Measurements from ENCODE around the gene NSD1. TPM values are rescaled to one million over a fixed set of nuclear protein-coding genes. Genes with fewer than 3 reads are reported as not detected.
A peak's percentile ranks its signal among the peaks of the same experiment; 100 is the strongest.

The NSD1 gene
- total RNA-seq, 4 donors from 2014 or later, result 24.0 to 39.5 (median 32.2) TPM

DNA sequence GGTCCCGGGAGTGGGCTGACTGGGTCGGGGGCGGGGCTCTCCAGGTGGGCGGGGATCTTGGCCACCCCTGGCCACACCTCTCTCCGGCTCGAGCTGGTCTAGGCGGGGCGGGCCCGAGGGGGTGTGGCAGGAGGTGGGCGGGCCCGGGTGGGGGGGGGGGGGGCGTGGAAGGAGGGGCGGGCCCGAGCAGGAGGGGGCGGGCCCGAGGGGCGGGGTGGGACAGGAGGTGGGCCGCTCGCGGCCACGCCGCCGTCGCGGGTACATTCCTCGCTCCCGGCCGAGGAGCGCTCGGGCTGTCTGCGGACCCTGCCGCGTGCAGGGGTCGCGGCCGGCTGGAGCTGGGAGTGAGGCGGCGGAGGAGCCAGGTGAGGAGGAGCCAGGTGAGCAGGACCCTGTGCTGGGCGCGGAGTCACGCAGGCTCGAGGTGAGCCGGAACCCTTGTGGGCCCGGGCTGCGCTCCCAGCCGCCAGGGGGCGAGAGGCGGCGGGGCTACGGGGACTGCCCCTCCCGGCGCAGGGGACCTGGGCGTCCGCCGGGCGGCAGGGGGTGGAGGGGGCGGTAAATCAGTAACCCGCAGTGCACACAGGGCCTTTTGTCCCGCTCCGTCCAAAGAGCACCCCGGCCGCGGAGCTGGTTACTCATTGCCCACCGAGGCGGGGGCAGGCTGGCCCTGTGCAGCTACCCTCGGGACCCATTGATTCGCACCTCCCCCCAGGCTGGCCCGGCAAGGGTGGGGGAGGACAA is 46.7 kb upstream of the NSD1 start, which contains the start of gene FGFR4:
TSS of gene FGFR4 (plus strand) at position 262 of the 744 bp plus-strand sequence. CDS start 2,688 bp downstream, outside the sequence.
- Histone ChIP-seq H3K4me1 (peaks cover 8 to 47% (median 10%) of the 10 kb centered on the region in 3 donors), H3K27ac (peak within 1 kb of the TSS; percentile 9 to 68 (median 41)), H3K27me3 (peaks cover 0 to 37% (median 0%) of the 10 kb centered on the region in 4 donors), H3K9me3 (no peaks in the 10 kb centered on the region), H3K36me3 (no peaks in the 10 kb centered on the region), H3K4me3 (peak within 1 kb of the TSS; percentile 38 to 75 (median 48))
- intact Hi-C loops (cut with DNase I), result no loop called here
- no peak for TF ChIP-seq POLR2A (IDR thresholded peaks at IDR 0.05)
- peak; percentile 31 to 78 (median 60) for TF ChIP-seq CTCF (IDR thresholded peaks at IDR 0.05)
- 0% methylated on average over 7 of the region's 68 CpGs; no CpG with 5 or more reads in 1 of the 2 donors for WGBS, 2 donors
- peak; percentile 30 for DNase-seq

DNA sequence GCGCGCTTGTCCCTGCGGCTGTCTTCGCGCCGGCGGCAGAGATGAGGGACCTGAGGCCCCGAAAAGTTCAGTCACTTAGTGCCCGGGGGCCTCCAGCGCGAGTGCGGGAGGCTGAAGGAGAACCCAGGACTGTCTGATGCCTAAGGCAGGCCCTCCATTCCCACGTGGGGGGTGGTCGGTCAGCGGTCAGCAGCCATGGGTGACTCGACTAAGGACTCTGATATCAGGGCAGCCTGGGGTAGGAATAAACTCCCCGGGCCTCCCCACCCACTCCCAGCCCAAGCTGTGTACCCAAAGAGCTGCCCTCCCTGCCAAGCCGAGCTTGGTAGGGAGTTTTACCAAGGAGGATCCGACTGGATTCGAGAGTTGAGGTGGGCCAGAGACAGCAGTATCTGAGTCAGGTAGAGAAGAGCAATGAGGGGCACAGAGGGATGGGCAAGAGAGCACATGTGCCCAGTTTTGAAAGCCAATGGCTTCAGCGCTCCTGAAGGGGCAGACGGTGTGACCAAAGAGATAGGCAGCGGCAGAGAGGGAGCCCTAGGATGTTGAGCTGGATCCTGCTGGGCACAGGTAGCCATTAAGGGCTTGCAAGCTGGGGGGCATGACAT is 46.1 kb upstream of the NSD1 start:
- peak overlapping the region in 2 of 4 donors; percentile 9 to 58 for H3K27ac ChIP-seq
- WGBS, 2 donors, result 53 to 64% methylated on average over 6 to 7 of the region's 23 CpGs
- peak overlapping the region; percentile 38 to 75 (median 48) for H3K4me3 ChIP-seq
- intact Hi-C loops (cut with DNase I), result no loop called here
- peaks cover 0 to 35% (median 0%) of the 10 kb centered on the region in 4 donors for H3K27me3 ChIP-seq
- no peak for TF ChIP-seq POLR2A (IDR thresholded peaks at IDR 0.05)
- TF ChIP-seq CTCF (IDR thresholded peaks at IDR 0.05), result no peak
- H3K36me3 ChIP-seq, result no peaks in the 10 kb centered on the region
- peaks cover 8 to 47% (median 10%) of the 10 kb centered on the region in 3 donors for H3K4me1 ChIP-seq
- no peak for DNase-seq
- no peaks in the 10 kb centered on the region for H3K9me3 ChIP-seq

DNA sequence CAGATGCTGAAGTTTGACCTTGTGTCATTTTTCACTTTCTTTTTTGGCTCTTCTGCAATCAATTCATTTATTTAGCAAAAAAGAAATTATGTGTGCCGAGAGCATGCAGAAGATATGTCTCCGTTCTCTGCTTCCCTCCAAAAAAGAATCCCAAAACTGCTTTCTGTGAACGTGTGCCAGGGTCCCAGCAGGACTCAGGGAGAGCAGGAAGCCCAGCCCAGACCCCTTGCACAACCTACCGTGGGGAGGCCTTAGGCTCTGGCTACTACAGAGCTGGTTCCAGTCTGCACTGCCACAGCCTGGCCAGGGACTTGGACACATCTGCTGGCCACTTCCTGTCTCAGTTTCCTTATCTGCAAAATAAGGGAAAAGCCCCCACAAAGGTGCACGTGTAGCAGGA is 44.4 kb upstream of the NSD1 start:
- no peak for DNase-seq
- 57 to 59% methylated on average over 4 to 5 of the region's 5 CpGs for WGBS, 2 donors
- intact Hi-C loops (cut with DNase I), result no loop called here
- Histone ChIP-seq H3K4me1 (peaks cover 8 to 47% (median 10%) of the 10 kb centered on the region in 3 donors), H3K27me3 (peaks cover 0 to 23% (median 0%) of the 10 kb centered on the region in 4 donors), H3K4me3 (no peak overlapping the region), H3K36me3 (no peaks in the 10 kb centered on the region), H3K27ac (peak overlapping the region in 2 of 4 donors; percentile 29 to 54), H3K9me3 (no peaks in the 10 kb centered on the region)
- TF ChIP-seq CTCF (IDR thresholded peaks at IDR 0.05) (no peak), POLR2A (IDR thresholded peaks at IDR 0.05) (no peak)

DNA sequence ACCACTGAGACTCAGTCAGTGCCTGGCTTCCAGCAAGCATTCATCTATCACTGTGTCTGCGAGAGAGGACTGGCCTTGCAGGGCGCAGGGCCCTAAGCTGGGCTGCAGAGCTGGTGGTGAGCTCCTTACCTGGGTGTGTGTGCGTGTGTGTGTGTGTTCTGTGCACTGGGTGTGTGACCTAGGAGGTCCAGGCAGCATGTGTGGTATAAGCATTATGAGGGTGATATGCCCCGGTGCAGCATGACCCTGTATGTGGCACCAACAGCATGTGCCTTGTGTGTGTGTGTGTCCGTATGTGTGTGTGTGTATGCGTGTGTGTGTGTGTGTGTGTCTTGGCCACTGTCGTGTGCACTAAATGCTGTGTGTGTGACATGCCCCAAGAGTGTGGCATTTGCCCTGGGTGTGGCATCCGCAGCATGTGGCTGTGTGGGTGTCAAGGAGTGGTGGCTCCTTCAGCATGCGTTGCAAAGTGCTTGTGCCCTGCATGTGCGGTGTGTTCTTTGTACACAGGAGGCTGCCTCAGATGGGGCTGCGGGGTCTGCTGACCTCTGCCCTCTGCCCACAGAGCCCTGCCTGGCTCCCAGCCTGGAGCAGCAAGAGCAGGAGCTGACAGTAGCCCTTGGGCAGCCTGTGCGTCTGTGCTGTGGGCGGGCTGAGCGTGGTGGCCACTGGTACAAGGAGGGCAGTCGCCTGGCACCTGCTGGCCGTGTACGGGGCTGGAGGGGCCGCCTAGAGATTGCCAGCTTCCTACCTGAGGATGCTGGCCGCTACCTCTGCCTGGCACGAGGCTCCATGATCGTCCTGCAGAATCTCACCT is 43.5 kb upstream of the NSD1 start:
- DNase-seq, result no peak
- H3K9me3 ChIP-seq, result no peaks in the 10 kb centered on the region
- WGBS, 2 donors, result 64 to 68% methylated on average over 5 to 14 of the region's 21 CpGs
- H3K36me3 ChIP-seq, result no peaks in the 10 kb centered on the region
- TF ChIP-seq CTCF (IDR thresholded peaks at IDR 0.05) (no peak), POLR2A (IDR thresholded peaks at IDR 0.05) (no peak)
- intact Hi-C loops (cut with DNase I), result no loop called here
- H3K4me3 ChIP-seq, result no peak overlapping the region
- peak overlapping the region in 2 of 4 donors; percentile 29 to 54 for H3K27ac ChIP-seq
- H3K27me3 ChIP-seq, result peaks cover 0 to 20% (median 0%) of the 10 kb centered on the region in 4 donors
- peaks cover 8 to 55% (median 10%) of the 10 kb centered on the region in 3 donors for H3K4me1 ChIP-seq

Measured in esophagus squamous epithelium (tissue), 5 donors.